VCaP (cell line): Measurements from ENCODE around the gene FSIP1.
A peak's percentile ranks its signal among the peaks of the same experiment; 100 is the strongest.

Source experiments
- H3K27ac ChIP-seq: fragments of 450-650 bp; 2 replicates; pipeline ENCODE4 v1.5.1; 2017
- CTCF ChIP-seq: fragments of 450-650 bp; conservative IDR thresholded peaks from 2 replicates; pipeline ENCODE4 v1.5.1; 2017; ENCODE audit warnings: mild to moderate bottlenecking, moderate library complexity

FSIP1 gene

GRCh38 chr15:39782441-39783138 is at the start of gene FSIP1:
Gene FSIP1, minus strand, starts transcription at chr15:39782841. Its CDS starts 6,317 bp downstream, at chr15:39776524.
- H3K27ac ChIP-seq: peak within 1 kb of the TSS; percentile 87
- TF ChIP-seq CTCF: no peak

GRCh38 chr15:39830166-39830565 is 47.5 kb upstream of the FSIP1 start:
- H3K27ac ChIP-seq: no peak overlapping the region
- TF ChIP-seq CTCF: no peak

GRCh38 chr15:39828374-39828931 is 45.8 kb upstream of the FSIP1 start:
- H3K27ac ChIP-seq: no peak overlapping the region
- TF ChIP-seq CTCF: no peak

GRCh38 chr15:39826975-39827374 is 44.3 kb upstream of the FSIP1 start:
- no peak for TF ChIP-seq CTCF

GRCh38 chr15:39823634-39824033 is 41.0 kb upstream of the FSIP1 start:
- no peak overlapping the region for H3K27ac ChIP-seq
- TF ChIP-seq CTCF: no peak

More at GRCh38 chr15:39826975-39827374, 44.3 kb upstream of the FSIP1 start:
- no peak overlapping the region for H3K27ac ChIP-seq

GRCh38 chr15:39820050-39820602 is 37.5 kb upstream of the FSIP1 start:
- no peak overlapping the region for H3K27ac ChIP-seq
- no peak for TF ChIP-seq CTCF

- no peak overlapping the region for H3K27ac ChIP-seq
- TF ChIP-seq CTCF: no peak
Observed at GRCh38 chr15:39819533-39819932, 36.9 kb upstream of the FSIP1 start.
